T47D (cell line): ENCODE measurements around the gene SRGAP3.

Source experiments
- DNase-seq, 2 experiments: peaks; one replicate each; pipeline versions ENCODE4 v3.0.0 to v3.0.0-alpha.2; 2011 to 2012; ENCODE audit warnings: low read depth in 1 of 2, low spot score in 1 of 2
- JUND ChIP-seq: IDR thresholded peaks from 2 replicates; pipeline ENCODE4 v1.6.1; 2012; ENCODE audit warnings: low read depth
- in situ Hi-C: cut with HindIII; loops from 2 replicates; pipeline ENCODE4 v1.10.0; 2016; ENCODE audit warnings: low sequenced_read_pairs, low pct_unique_long_range_greater_than_20kb

The SRGAP3 gene

GRCh38 chr3:8942746-8943488, 306.5 kb downstream of the SRGAP3 start:
- no peak for DNase-seq
- in situ Hi-C loops = no loop called here
- no peak for TF ChIP-seq JUND

GRCh38 chr3:8942115-8942514, 307.3 kb downstream of the SRGAP3 start:
- no peak for TF ChIP-seq JUND
- in situ Hi-C loops = no loop called here
- no peak for DNase-seq

GRCh38 chr3:8938021-8938420, 311.4 kb downstream of the SRGAP3 start:
- DNase-seq = peak in 1 of 2 experiments; percentile 35
- no peak for TF ChIP-seq JUND
- in situ Hi-C loops = no loop called here

GRCh38 chr3:8937064-8938020, 312.1 kb downstream of the SRGAP3 start:
- in situ Hi-C loops = no loop called here
- no peak for DNase-seq
- TF ChIP-seq JUND = no peak

GRCh38 chr3:8932507-8932906, 316.9 kb downstream of the SRGAP3 start:
- no peak for TF ChIP-seq JUND
- in situ Hi-C loops = no loop called here
- DNase-seq = no peak

GRCh38 chr3:8931342-8931741, 318.1 kb downstream of the SRGAP3 start:
- TF ChIP-seq JUND = no peak
- in situ Hi-C loops = no loop called here
- no peak for DNase-seq
